Measurements from ENCODE around the gene MCU. TPM values are rescaled to one million over a fixed set of nuclear protein-coding genes. Genes with fewer than 3 reads are reported as not detected.

Gene MCU
- polyA plus RNA-seq, 2 donors, result 17.8 to 36.0 TPM

DNA sequence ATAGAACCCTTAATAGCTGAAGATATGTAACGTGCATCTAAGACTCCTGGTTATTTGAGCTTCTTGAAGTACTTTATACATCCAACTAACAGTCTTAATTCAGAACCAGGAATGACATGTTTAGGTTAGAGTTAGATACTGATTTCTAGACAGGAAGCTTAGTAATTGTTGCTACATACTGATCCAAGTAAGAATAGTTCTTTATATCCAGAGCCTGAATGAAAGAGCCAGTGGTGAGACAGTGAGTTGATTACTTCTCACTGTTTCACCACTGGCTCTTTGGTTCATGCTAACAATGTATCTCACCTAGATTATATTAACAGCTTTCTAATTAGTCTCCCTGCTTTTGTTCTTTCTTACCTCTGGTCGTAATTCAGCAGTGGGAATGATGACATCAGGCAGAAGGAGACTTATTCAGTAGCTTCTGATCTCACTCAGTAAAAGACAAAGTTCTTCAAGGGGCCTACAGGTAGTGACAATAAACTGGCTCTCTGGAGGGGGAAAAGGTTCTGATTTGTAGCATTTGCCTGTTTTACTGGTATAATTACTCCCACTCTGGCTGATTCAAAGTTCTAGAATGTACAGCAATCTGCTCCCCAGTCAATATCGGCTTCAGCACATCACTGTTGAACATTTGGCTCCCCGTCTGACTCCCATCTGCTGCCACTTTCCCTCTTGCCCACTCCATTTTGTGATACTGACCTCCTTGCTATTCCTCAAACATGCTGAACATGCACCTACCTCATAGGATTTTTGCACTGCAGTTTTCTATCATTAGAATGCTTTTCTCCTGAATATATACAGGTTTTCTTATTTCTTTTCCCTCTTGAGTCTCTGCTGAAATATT lies 29.1 kb downstream of the MCU start:
- Histone ChIP-seq H3K27me3 (ENCODE audit: control insufficient read depth in 1 of 2, insufficient read depth in 2 of 2, low read length in 2 of 2) (no peaks in the 10 kb centered on the region), H3K36me3 (ENCODE audit: control insufficient read depth in 2 of 2, insufficient read depth in 2 of 2, low read length in 1 of 2) (no peaks in the 10 kb centered on the region), H3K27ac (ENCODE audit: low read depth in 2 of 2, low read length in 1 of 2) (no peak overlapping the region), H3K9me3 (ENCODE audit: control insufficient read depth in 2 of 2, insufficient read depth in 1 of 2, low read depth in 1 of 2, low read length in 1 of 2) (no peaks in the 10 kb centered on the region), H3K4me1 (ENCODE audit: control insufficient read depth in 2 of 2, insufficient read depth in 2 of 2, low read length in 1 of 2) (no peaks in the 10 kb centered on the region), H3K4me3 (ENCODE audit: low read depth in 1 of 2, low read length in 2 of 2) (no peak overlapping the region)
- WGBS, 2 donors, result 89 to 91% methylated on average over 4 of the region's 4 CpGs

DNA sequence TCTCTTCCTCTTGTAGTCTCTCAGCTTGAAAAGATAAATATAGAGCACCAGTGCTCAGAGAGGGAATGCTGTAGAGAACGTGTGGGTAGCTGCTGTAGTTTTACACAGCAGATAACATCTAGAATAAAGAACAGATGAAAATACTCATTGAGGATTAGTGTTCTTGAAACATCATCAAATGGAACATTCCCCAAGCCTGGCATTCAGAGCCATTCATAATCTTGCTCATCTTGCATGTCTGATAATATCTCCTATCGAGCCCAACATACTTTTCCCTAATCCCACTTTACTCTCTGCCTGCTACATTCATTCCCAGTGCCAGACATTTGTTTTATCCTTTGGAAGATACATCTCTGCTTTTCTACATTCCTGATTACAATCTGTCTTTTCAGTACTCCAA lies 35.2 kb downstream of the MCU start:
- H3K4me3 ChIP-seq (ENCODE audit: low read depth in 1 of 2, low read length in 2 of 2), result no peak overlapping the region
- no peaks in the 10 kb centered on the region for H3K36me3 ChIP-seq (ENCODE audit: control insufficient read depth in 2 of 2, insufficient read depth in 2 of 2, low read length in 1 of 2)
- 54 to 64% methylated on average over 2 of the region's 2 CpGs for WGBS, 2 donors
- H3K9me3 ChIP-seq (ENCODE audit: control insufficient read depth in 2 of 2, insufficient read depth in 1 of 2, low read depth in 1 of 2, low read length in 1 of 2), result no peaks in the 10 kb centered on the region
- H3K27ac ChIP-seq (ENCODE audit: low read depth in 2 of 2, low read length in 1 of 2), result no peak overlapping the region
- H3K27me3 ChIP-seq (ENCODE audit: control insufficient read depth in 1 of 2, insufficient read depth in 2 of 2, low read length in 2 of 2), result no peaks in the 10 kb centered on the region
- no peaks in the 10 kb centered on the region for H3K4me1 ChIP-seq (ENCODE audit: control insufficient read depth in 2 of 2, insufficient read depth in 2 of 2, low read length in 1 of 2)

DNA sequence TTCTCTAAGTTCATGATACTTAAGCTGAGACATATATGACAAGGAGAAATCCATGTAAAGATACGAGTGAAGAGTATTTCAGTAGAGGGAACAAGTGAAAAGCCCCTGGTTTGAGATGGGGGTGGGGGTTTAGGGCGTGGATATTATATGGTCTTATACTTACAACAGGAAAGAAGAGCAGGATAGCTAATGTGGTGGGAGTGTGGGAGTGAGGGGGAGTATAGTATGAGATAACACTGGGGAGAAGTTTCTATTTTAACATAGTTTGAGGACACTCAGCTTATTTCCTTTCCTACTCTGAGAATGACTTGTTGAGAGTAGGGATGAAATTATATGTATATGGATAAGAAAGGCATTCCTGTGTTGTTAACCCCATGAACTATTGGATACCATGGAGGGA lies 36.5 kb downstream of the MCU start:
- Histone ChIP-seq H3K4me1 (ENCODE audit: control insufficient read depth in 2 of 2, insufficient read depth in 2 of 2, low read length in 1 of 2) (no peaks in the 10 kb centered on the region), H3K9me3 (ENCODE audit: control insufficient read depth in 2 of 2, insufficient read depth in 1 of 2, low read depth in 1 of 2, low read length in 1 of 2) (no peaks in the 10 kb centered on the region), H3K27me3 (ENCODE audit: control insufficient read depth in 1 of 2, insufficient read depth in 2 of 2, low read length in 2 of 2) (no peaks in the 10 kb centered on the region), H3K36me3 (ENCODE audit: control insufficient read depth in 2 of 2, insufficient read depth in 2 of 2, low read length in 1 of 2) (no peaks in the 10 kb centered on the region), H3K4me3 (ENCODE audit: low read depth in 1 of 2, low read length in 2 of 2) (no peak overlapping the region), H3K27ac (ENCODE audit: low read depth in 2 of 2, low read length in 1 of 2) (no peak overlapping the region)
- 90 to 97% methylated on average over 2 of the region's 2 CpGs for WGBS, 2 donors

DNA sequence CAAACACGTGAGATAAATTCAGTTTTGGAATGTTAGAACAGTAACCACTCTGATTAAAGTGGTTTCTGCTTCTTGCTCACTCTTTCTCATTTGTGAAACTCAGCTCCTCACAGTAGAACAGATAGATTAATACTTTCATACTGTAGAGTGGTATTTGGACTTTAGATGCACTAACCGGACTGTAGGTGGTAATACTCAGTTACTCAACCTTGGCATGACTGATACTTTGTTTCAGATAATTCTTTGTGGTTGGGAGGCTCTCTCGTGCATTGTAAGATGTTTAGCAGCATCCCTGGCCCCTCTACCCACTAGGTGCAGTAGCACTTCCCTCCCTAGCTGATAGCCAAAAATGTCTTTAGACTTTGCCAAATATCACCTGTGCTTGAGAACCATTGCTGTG lies 37.6 kb downstream of the MCU start:
- no peaks in the 10 kb centered on the region for H3K4me1 ChIP-seq (ENCODE audit: control insufficient read depth in 2 of 2, insufficient read depth in 2 of 2, low read length in 1 of 2)
- no peak overlapping the region for H3K27ac ChIP-seq (ENCODE audit: low read depth in 2 of 2, low read length in 1 of 2)
- no peaks in the 10 kb centered on the region for H3K9me3 ChIP-seq (ENCODE audit: control insufficient read depth in 2 of 2, insufficient read depth in 1 of 2, low read depth in 1 of 2, low read length in 1 of 2)
- no peaks in the 10 kb centered on the region for H3K27me3 ChIP-seq (ENCODE audit: control insufficient read depth in 1 of 2, insufficient read depth in 2 of 2, low read length in 2 of 2)
- WGBS, 2 donors, result 72 to 77% methylated on average over 3 of the region's 3 CpGs
- no peak overlapping the region for H3K4me3 ChIP-seq (ENCODE audit: low read depth in 1 of 2, low read length in 2 of 2)
- no peaks in the 10 kb centered on the region for H3K36me3 ChIP-seq (ENCODE audit: control insufficient read depth in 2 of 2, insufficient read depth in 2 of 2, low read length in 1 of 2)

DNA sequence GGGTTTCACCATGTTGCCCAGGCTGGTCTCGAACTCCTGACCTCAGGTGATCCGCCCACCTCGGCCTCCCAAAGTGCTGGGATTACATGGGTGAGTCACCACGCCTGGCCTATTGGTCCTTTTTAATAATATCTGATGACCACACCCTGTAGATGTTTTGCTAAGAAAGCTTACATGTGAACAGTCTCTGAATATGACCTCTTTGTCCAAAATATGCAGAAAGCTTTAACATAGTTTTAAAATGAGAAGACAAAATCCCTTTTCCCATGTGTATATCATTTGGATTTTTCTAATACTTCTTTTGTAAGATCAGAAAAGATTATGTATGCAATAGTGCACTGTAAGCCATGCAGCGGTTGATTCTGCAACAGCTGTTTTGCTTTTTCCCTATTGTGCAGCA lies 38.5 kb downstream of the MCU start:
- Histone ChIP-seq H3K9me3 (ENCODE audit: control insufficient read depth in 2 of 2, insufficient read depth in 1 of 2, low read depth in 1 of 2, low read length in 1 of 2) (no peaks in the 10 kb centered on the region), H3K27me3 (ENCODE audit: control insufficient read depth in 1 of 2, insufficient read depth in 2 of 2, low read length in 2 of 2) (no peaks in the 10 kb centered on the region), H3K36me3 (ENCODE audit: control insufficient read depth in 2 of 2, insufficient read depth in 2 of 2, low read length in 1 of 2) (no peaks in the 10 kb centered on the region), H3K4me1 (ENCODE audit: control insufficient read depth in 2 of 2, insufficient read depth in 2 of 2, low read length in 1 of 2) (no peaks in the 10 kb centered on the region), H3K27ac (ENCODE audit: low read depth in 2 of 2, low read length in 1 of 2) (no peak overlapping the region), H3K4me3 (ENCODE audit: low read depth in 1 of 2, low read length in 2 of 2) (no peak overlapping the region)
- WGBS, 2 donors, result 79 to 80% methylated on average over 5 of the region's 5 CpGs

DNA sequence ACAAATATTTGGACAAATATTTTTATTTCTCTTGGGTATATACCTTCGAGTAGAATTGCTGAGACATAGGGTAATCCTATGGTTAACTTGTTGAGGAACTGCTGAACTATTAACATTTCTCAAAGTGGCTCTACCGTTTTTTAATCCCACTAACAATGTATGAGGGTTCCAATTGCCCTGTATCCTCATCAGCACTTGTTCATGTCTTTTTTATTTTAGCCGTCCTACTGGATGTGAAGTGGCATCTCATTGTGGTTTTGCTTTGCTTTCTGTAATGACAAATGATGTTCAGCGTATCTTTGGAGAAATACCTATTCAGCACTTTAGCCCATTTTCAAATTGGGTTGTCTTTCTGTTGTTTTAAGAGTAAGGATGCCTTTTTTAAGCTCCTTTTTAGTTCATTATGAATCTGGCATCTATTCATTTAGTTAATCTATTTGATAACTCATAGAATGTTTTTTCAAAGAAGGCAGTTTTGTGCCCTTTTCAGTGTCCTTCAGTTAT lies 40.0 kb downstream of the MCU start:
- no peaks in the 10 kb centered on the region for H3K9me3 ChIP-seq (ENCODE audit: control insufficient read depth in 2 of 2, insufficient read depth in 1 of 2, low read depth in 1 of 2, low read length in 1 of 2)
- H3K36me3 ChIP-seq (ENCODE audit: control insufficient read depth in 2 of 2, insufficient read depth in 2 of 2, low read length in 1 of 2), result no peaks in the 10 kb centered on the region
- 73 to 77% methylated on average over 4 of the region's 4 CpGs for WGBS, 2 donors
- no peaks in the 10 kb centered on the region for H3K4me1 ChIP-seq (ENCODE audit: control insufficient read depth in 2 of 2, insufficient read depth in 2 of 2, low read length in 1 of 2)
- H3K27ac ChIP-seq (ENCODE audit: low read depth in 2 of 2, low read length in 1 of 2), result no peak overlapping the region
- no peaks in the 10 kb centered on the region for H3K27me3 ChIP-seq (ENCODE audit: control insufficient read depth in 1 of 2, insufficient read depth in 2 of 2, low read length in 2 of 2)
- H3K4me3 ChIP-seq (ENCODE audit: low read depth in 1 of 2, low read length in 2 of 2), result no peak overlapping the region

GRCh38 chr10:72732521-72732920 lies 40.6 kb downstream of the MCU start:
- WGBS, 2 donors, result 73 to 91% methylated on average over 2 of the region's 2 CpGs
- H3K27me3 ChIP-seq (ENCODE audit: control insufficient read depth in 1 of 2, insufficient read depth in 2 of 2, low read length in 2 of 2), result no peaks in the 10 kb centered on the region
- no peaks in the 10 kb centered on the region for H3K36me3 ChIP-seq (ENCODE audit: control insufficient read depth in 2 of 2, insufficient read depth in 2 of 2, low read length in 1 of 2)
- no peak overlapping the region for H3K4me3 ChIP-seq (ENCODE audit: low read depth in 1 of 2, low read length in 2 of 2)
- no peaks in the 10 kb centered on the region for H3K9me3 ChIP-seq (ENCODE audit: control insufficient read depth in 2 of 2, insufficient read depth in 1 of 2, low read depth in 1 of 2, low read length in 1 of 2)
- no peak overlapping the region for H3K27ac ChIP-seq (ENCODE audit: low read depth in 2 of 2, low read length in 1 of 2)
- H3K4me1 ChIP-seq (ENCODE audit: control insufficient read depth in 2 of 2, insufficient read depth in 2 of 2, low read length in 1 of 2), result no peaks in the 10 kb centered on the region

- H3K36me3 ChIP-seq (ENCODE audit: control insufficient read depth in 2 of 2, insufficient read depth in 2 of 2, low read length in 1 of 2), result no peaks in the 10 kb centered on the region
- no peaks in the 10 kb centered on the region for H3K4me1 ChIP-seq (ENCODE audit: control insufficient read depth in 2 of 2, insufficient read depth in 2 of 2, low read length in 1 of 2)
- H3K27ac ChIP-seq (ENCODE audit: low read depth in 2 of 2, low read length in 1 of 2), result no peak overlapping the region
- no peak overlapping the region for H3K4me3 ChIP-seq (ENCODE audit: low read depth in 1 of 2, low read length in 2 of 2)
- WGBS, 2 donors, result 92 to 97% methylated on average over 1 of the region's 1 CpG
- H3K27me3 ChIP-seq (ENCODE audit: control insufficient read depth in 1 of 2, insufficient read depth in 2 of 2, low read length in 2 of 2), result no peaks in the 10 kb centered on the region
- H3K9me3 ChIP-seq (ENCODE audit: control insufficient read depth in 2 of 2, insufficient read depth in 1 of 2, low read depth in 1 of 2, low read length in 1 of 2), result no peaks in the 10 kb centered on the region
Measured at GRCh38 chr10:72733989-72734388, 42.0 kb downstream of the MCU start.

DNA sequence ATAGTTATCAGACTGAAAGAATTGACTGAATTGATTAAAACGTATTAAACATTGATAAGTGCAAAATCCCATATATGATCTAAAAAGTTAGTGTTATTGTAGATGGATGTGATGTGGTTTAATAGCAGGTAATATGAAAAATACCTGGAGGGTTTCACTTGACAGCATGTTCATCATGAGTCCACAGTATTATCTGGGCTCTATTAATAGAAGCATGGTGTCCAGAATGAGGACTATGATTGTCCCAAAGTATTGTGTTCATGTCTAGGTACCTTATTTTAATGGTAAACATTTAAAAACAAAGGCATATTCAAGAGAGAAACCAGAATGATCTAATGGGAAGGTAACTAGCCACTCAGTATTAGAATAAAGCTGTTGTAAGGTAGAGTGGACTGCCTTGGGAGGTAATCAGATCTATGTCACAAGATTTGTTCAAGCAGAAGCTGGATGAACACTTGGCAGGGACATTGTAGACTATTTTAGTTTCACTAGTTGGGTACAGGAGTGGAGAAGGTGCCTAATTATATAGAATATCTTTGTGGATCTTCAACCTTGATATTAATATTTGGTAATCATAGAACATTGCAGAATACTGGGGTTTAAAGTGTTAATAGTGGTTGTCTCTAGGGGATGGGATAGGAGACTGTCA lies 43.5 kb downstream of the MCU start:
- Histone ChIP-seq H3K27ac (ENCODE audit: low read depth in 2 of 2, low read length in 1 of 2) (no peak overlapping the region), H3K4me1 (ENCODE audit: control insufficient read depth in 2 of 2, insufficient read depth in 2 of 2, low read length in 1 of 2) (no peaks in the 10 kb centered on the region), H3K27me3 (ENCODE audit: control insufficient read depth in 1 of 2, insufficient read depth in 2 of 2, low read length in 2 of 2) (no peaks in the 10 kb centered on the region), H3K9me3 (ENCODE audit: control insufficient read depth in 2 of 2, insufficient read depth in 1 of 2, low read depth in 1 of 2, low read length in 1 of 2) (no peaks in the 10 kb centered on the region), H3K4me3 (ENCODE audit: low read depth in 1 of 2, low read length in 2 of 2) (no peak overlapping the region), H3K36me3 (ENCODE audit: control insufficient read depth in 2 of 2, insufficient read depth in 2 of 2, low read length in 1 of 2) (no peaks in the 10 kb centered on the region)
- 87% methylated on average over 1 of the region's 1 CpG for WGBS, 2 donors

All from esophagus (tissue), 2 donors.